OCI-LY7 (cell line): ENCODE measurements around the gene CDH1. TPM values are rescaled to one million over a fixed set of nuclear protein-coding genes. Genes with fewer than 3 reads are reported as not detected.

Source experiments
- BruUV-seq: library from RNA; stranded (reverse); fragments of 400-500 nt; replicated peaks from 2 replicates; lab custom pipeline; 2021; lab: Mats Ljungman, UMichigan
- CTCF ChIA-PET: fragments of 300-600 bp; sonication (Branson Sonifier 250); formaldehyde crosslinking; loops from one replicate; lab custom pipeline; 2022; ENCODE audit warnings: antibody characterized with exemption; ENCODE audit not compliant: unreplicated experiment; lab: Charles Lee
- POLR2A ChIA-PET: fragments of 300-600 bp; sonication (Branson Sonifier 250); formaldehyde crosslinking; loops from one replicate; lab custom pipeline; 2022; ENCODE audit warnings: antibody characterized with exemption; lab: Charles Lee
- DNase-seq: peaks from one replicate; pipeline ENCODE4 v3.0.0-alpha.2; 2015; ENCODE audit warnings: low spot score
- H2AFZ ChIP-seq: fragments of 200-600 bp; sonication (generic), shearing (Covaris generic); 2 replicates; pipeline ENCODE4 v1.6.1; 2014; ENCODE audit warnings: mild to moderate bottlenecking, antibody characterized with exemption, low read length, moderate library complexity
- H3K27ac ChIP-seq: fragments of 200-600 bp; sonication (generic); 2 replicates; pipeline ENCODE4 v1.5.1; 2014; ENCODE audit warnings: mixed run types, low read depth, mild to moderate bottlenecking, moderate library complexity, low read length, inconsistent platforms; ENCODE audit not compliant: poor library complexity, severe bottlenecking
- H3K36me3 ChIP-seq: fragments of 200-600 bp; sonication (generic); 2 replicates; pipeline ENCODE4 v1.6.1; 2014; ENCODE audit warnings: mild to moderate bottlenecking, antibody characterized with exemption, low read length, moderate library complexity, mixed read lengths; ENCODE audit not compliant: insufficient read depth
- H3K4me1 ChIP-seq: fragments of 200-600 bp; sonication (generic); 2 replicates; pipeline ENCODE4 v1.5.1; 2014; ENCODE audit warnings: mild to moderate bottlenecking, low read length; ENCODE audit not compliant: insufficient read depth, poor library complexity, severe bottlenecking
- H3K4me2 ChIP-seq: fragments of 200-600 bp; sonication (generic); 2 replicates; pipeline ENCODE4 v1.6.1; 2014; ENCODE audit warnings: mild to moderate bottlenecking, low read length
- H3K4me3 ChIP-seq: fragments of 200-600 bp; sonication (generic); 2 replicates; pipeline ENCODE4 v1.5.1; 2014; ENCODE audit warnings: mild to moderate bottlenecking, low read depth, low read length; ENCODE audit not compliant: poor library complexity, severe bottlenecking
- H3K79me2 ChIP-seq: fragments of 200-600 bp; sonication (generic); 2 replicates; pipeline ENCODE4 v1.6.1; 2016; ENCODE audit warnings: low read depth, mild to moderate bottlenecking, low read length, moderate library complexity, mixed read lengths; ENCODE audit not compliant: insufficient read depth
- H3K9me2 ChIP-seq: fragments of 200-600 bp; sonication (generic); 2 replicates; pipeline ENCODE4 v1.6.1; 2016; ENCODE audit warnings: mild to moderate bottlenecking, low read length, mixed read lengths; ENCODE audit not compliant: insufficient read depth
- H3K9me3 ChIP-seq: fragments of 200-600 bp; sonication (generic); 2 replicates; pipeline ENCODE4 v1.6.1; 2014; ENCODE audit warnings: mild to moderate bottlenecking, mixed run types, low read length, mixed read lengths
- H4K20me1 ChIP-seq: fragments of 200-600 bp; sonication (generic); 2 replicates; pipeline ENCODE4 v1.6.1; 2014; ENCODE audit warnings: mild to moderate bottlenecking, antibody characterized with exemption, low read length, moderate library complexity, mixed read lengths; ENCODE audit not compliant: insufficient read depth
- CTCF ChIP-seq: fragments of 200-600 bp; sonication (generic); conservative IDR thresholded peaks from 2 replicates; pipeline ENCODE4 v1.5.1; 2014; ENCODE audit warnings: mild to moderate bottlenecking, antibody characterized with exemption, low read length, moderate library complexity, mixed read lengths
- EZH2phosphoT487 ChIP-seq: fragments of 200-600 bp; sonication (generic); IDR thresholded peaks from 2 replicates; pipeline ENCODE4 v1.6.1; 2018; ENCODE audit warnings: low read depth, borderline replicate concordance, mild to moderate bottlenecking, mixed run types, antibody characterized with exemption, low read length, moderate library complexity, mixed read lengths
- intact Hi-C: fragments of 100-400 bp; cut with micrococcal nuclease; formaldehyde crosslinking; loops from one replicate; pipeline ENCODE4 v1.10.0; 2022; ENCODE audit not compliant: unreplicated experiment
- total RNA-seq, 2 experiments: library from RNA; depleted of rRNA in 1 of 2; stranded (reverse); fragments of >200 nt in 1 of 2; shearing (Covaris generic) in 1 of 2; gene quantifications; 2 replicates each; pipeline ENCODE4 v1.2.3, GENCODE V29; 2014 to 2022

Gene CDH1
- total RNA-seq, 2 experiments from 2014 or later: not detected

- Histone ChIP-seq H3K4me3 (no peak overlapping the region), H3K79me2 (no peaks in the 10 kb centered on the region), H4K20me1 (no peaks in the 10 kb centered on the region), H3K4me2 (no peak overlapping the region), H3K27ac (no peak overlapping the region), H2AFZ (no peak overlapping the region), H3K9me3 (no peaks in the 10 kb centered on the region), H3K4me1 (no peaks in the 10 kb centered on the region), H3K36me3 (no peaks in the 10 kb centered on the region), H3K9me2 (no peaks in the 10 kb centered on the region)
- no TSS peak for BruUV-seq
- DNase-seq: no peak
- ChIA-PET POLR2A (interaction anchor here (1.2 kb wide), 1 partner anchor 56 kb away, joined by 3 read pairs; no protein-coding TSS in a partner anchor), CTCF (no interaction called here)
- TF ChIP-seq CTCF (no peak), EZH2phosphoT487 (no peak)
- intact Hi-C loops: no loop called here
Measured at GRCh38 chr16:68722119-68723024, 14.7 kb upstream of the CDH1 start.

GRCh38 chr16:68724797-68725196 lies 12.3 kb upstream of the CDH1 start:
- BruUV-seq: no TSS peak
- Histone ChIP-seq H3K36me3 (no peaks in the 10 kb centered on the region), H4K20me1 (no peaks in the 10 kb centered on the region), H3K9me3 (no peaks in the 10 kb centered on the region), H2AFZ (no peak overlapping the region), H3K9me2 (no peaks in the 10 kb centered on the region), H3K4me3 (no peak overlapping the region), H3K4me2 (no peak overlapping the region), H3K79me2 (no peaks in the 10 kb centered on the region), H3K27ac (no peak overlapping the region), H3K4me1 (no peaks in the 10 kb centered on the region)
- no peak for TF ChIP-seq EZH2phosphoT487
- no peak for TF ChIP-seq CTCF
- no peak for DNase-seq
- intact Hi-C loops: no loop called here
- ChIA-PET CTCF (no interaction called here), POLR2A (no interaction called here)

DNA sequence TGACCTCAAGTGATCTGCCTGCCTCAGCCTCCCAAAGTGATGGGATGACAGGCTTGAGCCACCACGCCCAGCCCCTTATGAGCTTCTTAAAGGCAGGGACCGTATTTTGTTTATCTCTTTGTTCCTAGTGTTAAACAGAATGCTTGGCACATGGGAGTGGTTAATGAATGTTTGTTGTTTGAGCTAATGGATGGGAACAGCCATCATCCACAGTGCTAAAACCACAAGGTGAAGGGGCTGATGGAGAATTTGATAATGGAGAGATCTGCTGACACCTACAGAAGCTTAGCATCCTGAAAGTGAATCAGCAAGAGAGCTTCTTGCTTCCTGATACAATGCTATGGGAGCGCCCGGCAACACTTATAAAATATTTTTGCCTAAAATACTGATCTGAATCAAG lies 8.6 kb upstream of the CDH1 start:
- no peaks in the 10 kb centered on the region for H3K79me2 ChIP-seq
- no peaks in the 10 kb centered on the region for H3K9me2 ChIP-seq
- H2AFZ ChIP-seq: no peak overlapping the region
- DNase-seq: no peak
- H3K4me1 ChIP-seq: no peaks in the 10 kb centered on the region
- H4K20me1 ChIP-seq: no peaks in the 10 kb centered on the region
- intact Hi-C loops: no loop called here
- no peaks in the 10 kb centered on the region for H3K9me3 ChIP-seq
- H3K27ac ChIP-seq: no peak overlapping the region
- no peaks in the 10 kb centered on the region for H3K36me3 ChIP-seq
- no peak overlapping the region for H3K4me3 ChIP-seq
- no peak for TF ChIP-seq CTCF
- TF ChIP-seq EZH2phosphoT487: no peak
- POLR2A ChIA-PET: no interaction called here
- CTCF ChIA-PET: no interaction called here
- H3K4me2 ChIP-seq: no peak overlapping the region
- no TSS peak for BruUV-seq
